HTERT RPE-1 (cell line): ENCODE data around the gene RPGR.

Source experiments
- in situ Hi-C: fragments of 300-500 bp; cut with MboI; formaldehyde crosslinking; loops from 4 replicates; pipeline ENCODE4 v1.14.3; 2020; ENCODE audit warnings: low sequenced_read_pairs

Gene RPGR, protein sequence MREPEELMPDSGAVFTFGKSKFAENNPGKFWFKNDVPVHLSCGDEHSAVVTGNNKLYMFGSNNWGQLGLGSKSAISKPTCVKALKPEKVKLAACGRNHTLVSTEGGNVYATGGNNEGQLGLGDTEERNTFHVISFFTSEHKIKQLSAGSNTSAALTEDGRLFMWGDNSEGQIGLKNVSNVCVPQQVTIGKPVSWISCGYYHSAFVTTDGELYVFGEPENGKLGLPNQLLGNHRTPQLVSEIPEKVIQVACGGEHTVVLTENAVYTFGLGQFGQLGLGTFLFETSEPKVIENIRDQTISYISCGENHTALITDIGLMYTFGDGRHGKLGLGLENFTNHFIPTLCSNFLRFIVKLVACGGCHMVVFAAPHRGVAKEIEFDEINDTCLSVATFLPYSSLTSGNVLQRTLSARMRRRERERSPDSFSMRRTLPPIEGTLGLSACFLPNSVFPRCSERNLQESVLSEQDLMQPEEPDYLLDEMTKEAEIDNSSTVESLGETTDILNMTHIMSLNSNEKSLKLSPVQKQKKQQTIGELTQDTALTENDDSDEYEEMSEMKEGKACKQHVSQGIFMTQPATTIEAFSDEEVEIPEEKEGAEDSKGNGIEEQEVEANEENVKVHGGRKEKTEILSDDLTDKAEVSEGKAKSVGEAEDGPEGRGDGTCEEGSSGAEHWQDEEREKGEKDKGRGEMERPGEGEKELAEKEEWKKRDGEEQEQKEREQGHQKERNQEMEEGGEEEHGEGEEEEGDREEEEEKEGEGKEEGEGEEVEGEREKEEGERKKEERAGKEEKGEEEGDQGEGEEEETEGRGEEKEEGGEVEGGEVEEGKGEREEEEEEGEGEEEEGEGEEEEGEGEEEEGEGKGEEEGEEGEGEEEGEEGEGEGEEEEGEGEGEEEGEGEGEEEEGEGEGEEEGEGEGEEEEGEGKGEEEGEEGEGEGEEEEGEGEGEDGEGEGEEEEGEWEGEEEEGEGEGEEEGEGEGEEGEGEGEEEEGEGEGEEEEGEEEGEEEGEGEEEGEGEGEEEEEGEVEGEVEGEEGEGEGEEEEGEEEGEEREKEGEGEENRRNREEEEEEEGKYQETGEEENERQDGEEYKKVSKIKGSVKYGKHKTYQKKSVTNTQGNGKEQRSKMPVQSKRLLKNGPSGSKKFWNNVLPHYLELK

DNA sequence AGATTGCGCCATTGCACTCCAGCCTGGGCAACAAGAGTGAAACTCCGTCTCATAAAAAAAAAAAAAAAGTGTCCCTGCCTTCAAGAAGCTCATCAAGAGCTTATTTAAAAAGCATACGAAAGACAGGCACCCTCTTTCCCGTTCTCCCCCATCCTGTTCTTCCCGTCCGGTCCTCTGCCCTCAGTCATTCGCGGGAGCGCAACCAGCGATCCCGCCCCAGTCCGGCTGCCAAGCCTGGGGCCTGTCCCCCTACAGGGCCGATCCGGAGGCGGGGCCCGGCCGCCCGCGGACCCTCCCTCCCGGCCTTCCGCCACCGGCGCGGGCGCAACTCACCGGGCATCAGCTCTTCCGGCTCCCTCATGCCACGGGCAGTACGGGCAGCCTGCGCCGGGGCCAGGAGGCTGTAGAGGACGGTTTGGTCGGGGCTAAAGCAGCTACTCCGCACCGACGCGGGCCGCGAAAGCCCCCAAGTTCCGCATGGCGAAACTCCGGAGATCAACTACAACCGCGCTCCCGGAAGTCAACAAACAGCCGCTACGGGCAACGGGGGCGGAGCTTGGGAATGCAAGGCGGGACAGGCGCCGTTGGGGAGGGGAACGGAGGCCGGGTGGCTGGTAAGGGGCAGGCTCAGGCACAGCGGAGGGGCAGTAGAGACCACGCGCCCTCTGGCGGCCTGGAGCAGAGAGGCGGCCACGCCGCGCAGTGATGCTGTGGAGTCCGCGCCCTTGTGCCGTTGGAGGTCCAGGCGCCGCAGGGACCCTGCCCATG is at the start of gene RPGR:
Gene RPGR, minus strand, starts transcription at position 503 of the 768 bp plus-strand sequence. Its CDS starts 142 bp downstream, at position 361.
- in situ Hi-C loops, result no loop called here

DNA sequence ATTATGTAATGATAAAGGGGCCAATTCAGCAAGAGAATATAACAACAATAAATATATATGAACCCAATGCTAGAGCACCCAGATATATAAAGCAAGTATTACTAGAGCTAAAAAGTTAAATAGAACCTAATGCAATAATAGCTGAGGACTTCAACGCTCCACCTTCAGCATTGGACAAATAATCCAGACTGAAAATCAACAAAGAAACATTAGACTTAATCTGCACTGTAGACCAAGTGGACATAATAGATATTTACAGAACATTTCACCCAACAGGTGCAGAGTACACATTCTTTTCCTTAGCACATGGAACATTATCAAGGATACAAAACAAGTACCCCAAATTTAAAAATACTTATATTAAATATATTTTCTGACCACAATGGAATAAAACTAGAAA is 49.4 kb upstream of the RPGR start:
- in situ Hi-C loops, result no loop called here

DNA sequence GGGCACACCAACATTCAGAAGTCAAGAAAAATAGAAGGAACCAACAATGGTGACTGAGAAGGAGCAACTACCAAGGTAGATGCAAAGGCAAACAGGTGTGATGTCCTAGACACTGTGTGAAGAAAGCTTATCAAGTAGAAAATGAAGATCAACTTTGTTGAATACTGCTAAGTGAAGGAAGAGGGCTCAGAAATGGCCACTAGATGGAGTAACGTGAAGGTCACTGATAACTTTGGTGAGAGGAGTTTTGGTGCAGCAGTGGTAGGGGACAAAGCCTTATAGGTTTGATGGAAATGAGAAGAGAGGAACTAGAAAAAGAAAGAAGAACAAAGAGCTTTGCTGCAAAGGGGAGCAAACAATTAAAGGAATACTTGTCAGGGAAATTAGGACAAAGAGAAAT is 48.6 kb upstream of the RPGR start:
- in situ Hi-C loops, result no loop called here

DNA sequence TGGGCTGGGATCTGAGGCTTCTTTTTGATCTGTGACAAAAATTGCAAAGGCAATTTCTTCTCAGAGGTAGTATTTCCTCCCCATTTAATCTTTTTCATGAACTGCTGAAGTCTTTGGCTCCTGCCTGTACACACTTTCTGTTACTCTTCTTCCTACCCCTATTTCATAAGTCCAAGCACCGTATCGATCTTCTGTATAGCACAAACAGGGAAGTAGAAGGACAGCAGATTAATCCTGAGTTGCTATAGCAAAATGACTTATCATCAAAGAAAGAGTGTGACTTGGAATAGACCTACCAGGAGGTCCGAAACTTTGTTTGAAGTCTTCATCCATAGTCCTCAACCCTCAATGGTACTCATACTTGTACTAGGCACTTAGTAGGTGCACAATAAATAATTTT is 47.1 kb upstream of the RPGR start:
- in situ Hi-C loops, result no loop called here

DNA sequence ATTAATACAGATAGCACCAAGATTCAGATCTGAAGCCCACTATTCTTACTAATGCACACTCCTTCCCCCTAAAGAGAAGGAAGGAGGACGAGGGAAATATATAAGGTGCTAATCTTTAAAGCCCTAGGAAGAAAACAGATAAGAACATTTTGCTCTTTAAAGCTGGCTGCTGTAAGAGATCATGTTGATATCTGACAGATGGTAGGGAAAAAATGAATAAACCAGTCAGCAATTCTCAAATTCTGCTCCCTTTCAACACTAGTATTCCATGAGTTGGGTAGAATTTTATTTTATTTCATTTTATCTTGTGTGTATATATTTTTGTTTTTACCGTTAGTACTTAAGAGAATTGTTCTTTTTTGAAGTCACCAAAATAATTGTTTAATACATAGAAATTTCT is 44.3 kb upstream of the RPGR start:
- in situ Hi-C loops, result no loop called here

DNA sequence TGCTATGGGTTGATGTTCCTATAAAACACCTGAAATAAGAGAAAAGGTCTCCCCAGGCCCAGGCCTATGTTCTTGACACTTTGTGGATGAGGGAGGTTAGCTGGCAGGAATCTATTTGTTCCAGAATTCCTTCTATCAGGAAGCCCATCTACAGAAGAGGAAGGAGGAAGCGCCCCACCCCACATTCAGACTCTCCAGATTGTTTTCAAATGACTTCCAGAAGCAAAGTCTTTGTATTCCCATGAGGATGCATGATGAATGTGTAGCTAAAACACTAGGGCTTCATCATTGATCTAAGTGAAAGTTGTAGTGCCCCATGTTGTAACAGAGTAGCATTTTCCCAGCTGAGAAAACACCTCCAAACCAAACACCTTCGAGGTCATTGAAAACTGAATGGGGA is 41.5 kb upstream of the RPGR start:
- in situ Hi-C loops, result no loop called here

DNA sequence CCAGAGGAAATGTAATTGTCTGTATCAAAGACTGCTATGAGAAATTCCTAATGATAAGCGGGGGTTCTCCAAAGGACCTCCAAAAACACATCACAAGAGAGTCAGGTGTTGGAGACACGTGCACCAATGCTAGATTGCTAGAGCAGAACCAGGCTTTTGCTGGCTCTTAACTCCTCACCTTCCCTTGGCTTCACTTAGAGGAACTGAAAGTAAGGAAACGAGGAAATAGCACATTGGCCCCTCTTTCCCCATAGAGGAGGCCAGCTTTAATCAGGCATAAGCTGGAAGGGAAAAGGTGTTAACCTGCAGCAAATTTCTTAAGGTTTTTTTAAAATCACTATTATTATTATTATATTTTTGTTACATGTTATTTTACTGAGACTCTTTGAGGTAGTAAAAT is 38.6 kb upstream of the RPGR start:
- in situ Hi-C loops, result no loop called here

DNA sequence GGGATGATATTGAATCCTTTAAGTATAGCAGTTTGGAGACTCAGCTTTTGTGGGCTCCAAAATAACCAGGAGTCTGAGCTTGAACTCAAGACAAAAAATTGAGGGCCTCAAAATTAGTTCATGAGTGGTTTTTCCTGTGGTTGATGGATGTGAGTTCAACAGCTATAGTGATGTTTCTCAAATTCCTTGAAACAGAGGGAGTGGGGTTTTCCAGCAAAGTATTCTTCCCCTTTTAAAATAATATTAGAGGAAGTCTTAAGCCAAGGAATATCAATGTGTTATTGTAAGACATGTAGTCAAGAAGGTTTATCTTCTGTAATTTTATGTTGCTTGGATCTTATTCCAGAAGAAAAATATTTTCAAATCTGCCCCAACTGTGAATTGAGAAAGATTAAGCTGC is 35.7 kb upstream of the RPGR start:
- in situ Hi-C loops, result no loop called here

DNA sequence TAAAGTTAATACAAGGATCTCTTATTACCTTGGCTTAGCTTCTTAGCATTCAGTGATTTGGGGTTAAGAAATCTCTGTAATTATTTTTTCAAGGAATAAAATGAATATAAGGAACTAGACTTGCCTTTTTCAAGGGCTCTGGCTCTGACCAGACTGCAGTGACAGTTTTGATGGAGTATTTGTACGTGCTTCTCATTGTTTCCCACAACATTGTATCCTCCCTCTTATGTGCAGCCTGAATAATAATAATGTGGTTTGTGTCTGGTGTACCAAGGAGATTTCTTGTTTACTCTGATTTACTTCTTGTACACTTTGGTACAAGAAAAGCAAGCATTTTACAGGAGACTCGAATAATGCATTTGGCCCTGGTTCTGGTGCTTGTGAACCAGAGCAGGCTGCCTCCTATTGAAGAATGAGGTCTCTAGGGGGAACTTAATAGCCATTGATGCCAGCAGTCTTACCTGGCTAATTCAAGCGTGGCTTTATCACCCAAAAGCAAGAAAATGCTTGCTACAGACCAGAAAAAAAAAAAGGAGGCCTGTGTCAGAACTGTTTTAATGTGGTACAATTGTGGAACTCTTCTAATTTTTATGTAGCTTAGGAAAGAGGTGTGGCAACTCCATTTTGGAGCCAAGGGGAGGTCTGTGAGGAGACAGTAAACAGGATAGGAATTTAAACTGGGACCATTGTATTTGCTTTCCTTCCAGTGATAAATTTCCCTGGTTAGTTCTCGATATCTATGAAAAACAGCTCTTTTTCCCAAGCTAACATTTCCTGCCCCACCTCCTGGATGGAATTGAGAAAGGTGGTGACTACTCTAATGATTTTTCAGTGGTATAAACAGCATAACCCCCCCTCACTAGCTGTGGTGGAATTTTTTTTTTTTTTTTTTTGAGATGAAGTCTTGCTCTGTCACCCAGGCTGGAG is 30.7 kb upstream of the RPGR start:
- in situ Hi-C loops, result no loop called here

DNA sequence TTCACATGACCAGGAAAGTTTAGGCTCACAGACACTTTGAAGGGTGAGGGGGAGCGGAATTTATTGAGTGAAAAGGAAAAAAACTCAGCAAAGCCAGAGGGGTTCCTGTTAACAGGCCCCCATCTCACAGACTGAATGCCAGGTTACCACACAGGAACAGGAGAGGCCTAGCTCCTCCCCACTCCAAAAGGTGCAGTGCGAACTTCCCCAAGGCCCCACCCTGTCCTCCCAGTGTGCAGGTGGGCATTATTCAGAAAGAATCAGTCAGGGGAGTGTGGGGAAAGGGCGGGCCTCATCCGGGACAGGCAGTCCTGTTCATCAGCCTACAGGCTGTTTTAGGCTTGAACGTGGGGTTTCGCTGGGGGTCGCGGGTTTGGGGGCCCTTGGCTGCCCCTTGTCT is 29.1 kb upstream of the RPGR start:
- in situ Hi-C loops, result no loop called here

DNA sequence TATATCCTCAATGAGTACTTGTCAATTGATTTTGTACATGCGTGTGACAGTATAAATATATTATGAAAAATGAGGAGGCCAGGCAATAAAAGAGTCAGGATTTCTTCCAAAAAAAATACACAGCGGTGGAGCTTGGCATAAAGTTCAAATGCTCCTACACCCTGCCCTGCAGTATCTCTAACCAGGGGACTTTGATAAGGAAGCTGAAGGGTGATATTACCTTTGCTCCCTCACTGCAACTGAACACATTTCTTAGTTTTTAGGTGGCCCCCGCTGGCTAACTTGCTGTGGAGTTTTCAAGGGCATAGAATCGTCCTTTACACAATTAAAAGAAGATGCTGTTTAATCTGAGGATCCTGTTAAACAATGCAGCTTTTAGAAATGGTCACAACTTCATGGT is 25.1 kb upstream of the RPGR start, which contains the start of gene OTC:
Gene OTC, plus strand, starts transcription at position 243 of the 400 bp plus-strand sequence. Its CDS starts 93 bp downstream, at position 336.
- in situ Hi-C loops, result no loop called here

DNA sequence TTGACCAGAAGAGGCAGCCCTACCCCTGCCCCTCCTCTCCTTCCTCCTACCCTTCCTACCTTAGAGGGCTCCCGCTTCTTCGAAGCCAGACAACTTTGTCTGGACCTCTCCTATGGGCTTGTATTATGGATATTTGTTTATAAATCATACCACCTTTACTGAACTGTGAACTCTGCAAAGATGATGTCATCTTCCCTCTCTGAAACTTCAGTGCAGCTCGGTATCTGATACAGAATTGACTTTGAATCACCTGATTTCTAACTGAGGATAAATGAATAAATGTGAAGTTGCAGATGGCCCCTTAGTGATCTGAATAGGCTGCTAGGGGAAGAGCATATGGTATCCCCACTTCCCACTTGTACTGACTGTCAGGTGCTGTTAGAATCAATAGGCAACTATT is 24.0 kb upstream of the RPGR start:
- in situ Hi-C loops, result no loop called here

DNA sequence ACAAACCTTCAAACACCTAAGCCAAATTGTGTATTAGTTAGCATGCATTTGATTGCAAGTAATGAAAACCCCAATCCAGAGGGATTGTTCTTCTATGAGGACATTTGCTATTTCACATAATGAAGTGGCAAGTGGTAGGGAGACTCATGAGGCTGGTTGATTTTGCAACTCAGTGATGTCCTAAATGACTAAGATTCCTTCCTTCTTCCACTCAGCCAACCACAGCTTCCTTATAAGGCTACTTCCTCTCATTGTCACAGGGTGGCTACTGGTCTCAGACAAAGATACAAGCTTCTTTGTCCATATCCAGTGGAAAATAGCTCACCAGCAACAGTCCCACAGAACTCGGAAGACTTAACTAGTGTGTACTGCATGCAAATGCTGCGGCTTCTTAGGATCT is 19.8 kb upstream of the RPGR start:
- in situ Hi-C loops, result no loop called here

DNA sequence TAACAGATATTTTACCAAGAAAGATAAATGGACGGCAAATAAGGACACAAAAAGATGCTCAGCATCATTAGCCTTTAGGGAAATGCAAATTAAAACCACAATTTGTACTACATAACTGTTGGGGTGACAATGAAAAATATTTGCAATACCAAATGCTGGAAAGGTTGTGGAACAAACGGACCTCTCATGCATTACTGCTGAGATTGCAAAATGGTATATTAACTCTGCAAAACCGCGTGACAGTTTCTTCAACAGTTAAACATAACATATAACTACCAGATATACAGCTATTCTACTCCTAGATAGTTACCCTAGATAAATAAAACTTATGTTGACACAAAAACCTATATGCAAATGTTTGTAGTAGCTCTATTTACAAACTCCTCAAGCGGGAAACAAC is 18.8 kb upstream of the RPGR start:
- in situ Hi-C loops, result no loop called here

DNA sequence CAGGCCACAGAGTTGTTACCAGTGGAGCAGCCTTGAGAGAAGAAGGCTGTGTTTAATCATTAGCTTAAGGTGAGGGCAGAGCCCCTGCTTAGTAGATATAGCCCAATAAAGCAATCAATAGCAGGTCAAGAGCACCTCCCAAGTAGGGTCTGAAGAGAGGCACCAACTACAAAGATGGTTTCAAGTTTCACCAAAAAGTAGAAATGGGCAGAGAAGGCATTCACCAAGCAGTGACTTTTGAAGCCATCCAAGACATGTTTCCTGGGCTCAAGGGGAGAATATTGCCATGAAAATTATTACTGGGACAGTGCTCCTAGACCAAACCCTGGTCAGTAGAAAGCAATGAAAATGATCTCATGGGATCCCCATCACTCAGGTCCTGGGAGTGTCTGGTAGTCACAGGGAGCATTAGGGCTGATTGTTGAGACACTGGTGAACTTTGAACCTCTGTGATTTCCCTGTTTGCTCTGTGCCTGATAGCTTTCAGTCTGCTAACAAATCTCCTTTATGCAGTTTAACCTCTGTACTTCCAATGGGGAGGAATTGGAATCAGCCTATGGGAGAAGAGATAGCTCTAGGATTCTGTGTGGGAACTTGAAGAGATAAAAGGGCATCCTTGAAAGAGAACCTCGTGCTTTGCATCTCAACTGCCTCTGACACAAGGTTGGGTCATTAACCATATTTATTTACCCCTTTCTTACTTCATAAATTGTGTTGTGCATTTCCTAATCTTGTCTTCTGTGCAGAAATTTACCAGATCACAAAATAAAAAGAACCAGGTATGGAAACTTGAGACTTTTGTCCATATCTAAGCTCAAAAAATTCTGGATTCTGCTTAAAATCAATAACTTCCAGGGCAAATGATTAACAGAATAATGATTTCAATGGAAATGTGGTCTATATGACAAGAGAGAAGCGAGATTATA is 15.8 kb upstream of the RPGR start:
- in situ Hi-C loops, result no loop called here

DNA sequence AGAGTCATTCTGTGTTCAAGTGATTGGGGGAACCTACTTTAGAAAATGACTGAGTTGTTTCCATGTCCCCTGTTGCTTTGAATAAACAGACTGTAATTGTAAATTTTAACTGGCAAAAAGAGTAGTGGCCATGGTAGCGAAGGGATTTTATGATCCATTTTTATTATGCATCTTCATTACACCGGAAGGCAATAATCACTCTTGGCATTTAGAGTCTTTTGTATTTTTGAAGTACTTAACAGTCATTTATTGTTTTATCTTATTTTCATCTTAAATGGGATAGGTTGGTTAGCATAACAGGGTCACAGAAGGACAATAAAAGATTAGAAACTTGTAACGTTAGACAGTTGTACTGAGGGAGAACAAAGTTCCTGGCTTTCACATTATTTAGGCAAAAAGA is 14.1 kb upstream of the RPGR start:
- in situ Hi-C loops, result no loop called here

DNA sequence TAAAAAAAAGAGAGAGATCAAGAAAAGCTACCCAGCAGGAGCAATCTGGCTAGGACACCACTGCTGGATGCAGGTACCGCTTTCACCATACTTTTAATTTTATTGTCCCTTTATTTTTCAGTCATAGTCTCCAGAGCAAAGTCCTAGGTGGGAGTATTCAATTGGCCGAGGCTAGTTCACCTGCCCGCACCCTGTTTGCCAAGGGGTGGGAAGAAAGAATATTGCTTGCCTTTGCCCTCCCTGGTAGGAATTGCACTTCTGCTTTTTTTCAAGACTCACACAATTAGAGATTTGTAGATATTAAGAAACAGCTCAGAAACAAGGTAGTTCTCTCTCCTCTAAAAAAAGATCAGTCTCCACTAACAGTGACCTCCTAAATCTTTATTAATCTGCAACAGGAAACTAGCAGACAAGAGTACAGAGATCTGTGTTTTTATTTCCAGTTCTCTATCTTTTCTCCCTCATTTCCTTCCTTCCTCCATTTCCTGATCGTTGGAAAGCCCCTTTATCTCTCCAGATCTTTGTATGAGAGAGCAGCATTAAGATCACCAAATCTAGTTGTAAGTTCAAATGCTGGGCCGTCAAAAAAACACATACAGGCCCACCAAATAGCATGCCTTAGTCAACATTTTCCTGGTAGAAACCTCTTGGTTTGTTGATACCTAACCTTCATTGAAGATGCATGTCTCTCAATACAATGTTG is 9.4 kb upstream of the RPGR start:
- in situ Hi-C loops, result no loop called here

DNA sequence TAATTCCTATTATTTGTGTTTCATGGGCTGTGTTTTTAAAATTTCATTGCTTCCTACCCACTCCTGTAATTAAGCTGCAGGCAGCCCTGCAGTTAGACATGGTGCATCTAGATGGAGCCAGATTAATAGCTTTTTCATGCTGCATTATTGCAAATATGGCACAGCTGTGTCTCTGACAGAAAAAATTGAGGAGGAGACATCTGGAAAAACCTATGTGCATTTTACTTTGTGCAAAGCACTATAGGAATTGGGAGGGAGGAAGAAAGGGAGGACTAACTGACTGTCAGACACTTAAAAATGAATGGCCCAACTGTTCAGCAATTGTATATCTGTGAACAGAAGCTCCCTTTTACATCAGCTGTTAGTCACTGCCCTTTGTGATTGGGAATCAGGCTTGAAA is 8.1 kb upstream of the RPGR start:
- in situ Hi-C loops, result no loop called here
